Measurements from ENCODE around the gene TBC1D19. TPM values are rescaled to one million over a fixed set of nuclear protein-coding genes. Genes with fewer than 3 reads are reported as not detected.
"Not testable (repeated sequence)": the region's sequence is repeated elsewhere in the genome, so short reads cannot be mapped to it uniquely, and the experiment has no call there.

The TBC1D19 gene
- total RNA-seq, 4 donors from 2014 or later: 4.3 to 78.4 (median 6.2) TPM

DNA sequence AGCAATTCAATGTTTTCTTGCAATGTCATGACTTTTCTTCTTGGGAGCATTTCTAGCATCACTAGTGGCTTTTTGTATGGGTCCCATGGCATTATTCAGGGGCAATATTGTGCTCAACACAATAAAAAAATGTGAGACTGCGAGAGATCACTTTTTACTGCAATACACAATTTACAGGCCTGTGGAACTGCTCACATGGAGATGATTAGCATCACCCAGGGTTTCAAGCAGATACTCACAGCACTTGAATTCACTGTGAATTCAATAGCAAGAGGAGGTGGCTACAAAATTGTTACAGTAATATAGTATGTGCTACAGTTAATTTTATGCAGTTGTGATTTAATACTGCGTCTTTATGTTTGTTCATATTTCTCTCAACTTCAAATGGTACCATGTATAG, 50.4 kb downstream of the TBC1D19 start:
- Histone ChIP-seq H3K27me3 (no peaks in the 10 kb centered on the region), H3K36me3 (peaks cover 0 to 6% (median 0%) of the 10 kb centered on the region in 3 donors), H3K27ac (no peak overlapping the region), H3K4me1 (no peaks in the 10 kb centered on the region), H3K4me3 (no peak overlapping the region), H3K9me3 (no peaks in the 10 kb centered on the region)
- TF ChIP-seq, protein P1, sequence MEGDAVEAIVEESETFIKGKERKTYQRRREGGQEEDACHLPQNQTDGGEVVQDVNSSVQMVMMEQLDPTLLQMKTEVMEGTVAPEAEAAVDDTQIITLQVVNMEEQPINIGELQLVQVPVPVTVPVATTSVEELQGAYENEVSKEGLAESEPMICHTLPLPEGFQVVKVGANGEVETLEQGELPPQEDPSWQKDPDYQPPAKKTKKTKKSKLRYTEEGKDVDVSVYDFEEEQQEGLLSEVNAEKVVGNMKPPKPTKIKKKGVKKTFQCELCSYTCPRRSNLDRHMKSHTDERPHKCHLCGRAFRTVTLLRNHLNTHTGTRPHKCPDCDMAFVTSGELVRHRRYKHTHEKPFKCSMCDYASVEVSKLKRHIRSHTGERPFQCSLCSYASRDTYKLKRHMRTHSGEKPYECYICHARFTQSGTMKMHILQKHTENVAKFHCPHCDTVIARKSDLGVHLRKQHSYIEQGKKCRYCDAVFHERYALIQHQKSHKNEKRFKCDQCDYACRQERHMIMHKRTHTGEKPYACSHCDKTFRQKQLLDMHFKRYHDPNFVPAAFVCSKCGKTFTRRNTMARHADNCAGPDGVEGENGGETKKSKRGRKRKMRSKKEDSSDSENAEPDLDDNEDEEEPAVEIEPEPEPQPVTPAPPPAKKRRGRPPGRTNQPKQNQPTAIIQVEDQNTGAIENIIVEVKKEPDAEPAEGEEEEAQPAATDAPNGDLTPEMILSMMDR (IDR thresholded peaks at IDR 0.05): no peak
- no peak for TF ChIP-seq POLR2A (IDR thresholded peaks at IDR 0.05)
- no peak for DNase-seq

DNA sequence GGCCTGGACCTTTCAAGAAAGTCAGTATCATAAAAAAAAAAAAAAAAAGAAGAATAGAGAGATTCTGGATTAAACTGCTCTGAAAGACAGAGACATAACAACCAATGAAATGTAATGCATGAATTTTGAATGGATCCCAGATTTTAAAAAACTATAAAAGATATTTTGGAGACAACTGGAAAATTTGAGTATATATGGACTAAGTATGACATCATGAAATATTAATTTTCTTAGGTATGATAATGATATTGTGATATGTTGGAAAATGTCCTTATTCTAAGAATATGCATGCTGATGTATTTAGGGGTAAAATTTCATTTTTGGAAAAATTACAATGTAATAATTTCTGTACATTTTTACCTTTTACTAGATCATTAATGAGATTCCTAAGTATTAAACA, 52.6 kb downstream of the TBC1D19 start:
- Histone ChIP-seq H3K4me3 (no peak overlapping the region), H3K27me3 (no peaks in the 10 kb centered on the region), H3K9me3 (no peaks in the 10 kb centered on the region), H3K27ac (no peak overlapping the region), H3K4me1 (no peaks in the 10 kb centered on the region), H3K36me3 (peaks cover 0 to 6% (median 0%) of the 10 kb centered on the region in 3 donors)
- TF ChIP-seq, protein P1 (IDR thresholded peaks at IDR 0.05): no peak
- no peak for TF ChIP-seq POLR2A (IDR thresholded peaks at IDR 0.05)
- DNase-seq: no peak

DNA sequence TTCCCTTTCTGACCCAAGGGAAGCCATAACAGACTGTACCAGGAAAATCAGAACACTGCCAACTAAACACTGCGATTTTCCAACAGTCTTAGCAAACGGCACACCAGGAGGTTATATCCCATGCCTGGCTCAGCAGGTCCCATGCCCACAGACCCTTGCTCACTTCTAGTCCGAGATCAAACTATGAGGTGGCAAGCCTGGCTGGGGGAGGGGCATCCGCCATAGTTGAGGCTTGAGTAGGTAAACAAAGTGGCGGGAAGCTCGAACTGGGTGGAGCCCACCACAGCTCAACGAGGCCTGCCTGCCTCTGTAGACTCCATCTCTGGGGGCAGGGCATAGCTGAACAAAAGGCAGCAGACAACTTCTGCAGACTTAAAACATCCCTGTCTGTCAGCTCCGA, 56.8 kb downstream of the TBC1D19 start:
- H3K4me3 ChIP-seq, H3K27me3 ChIP-seq, H3K4me1 ChIP-seq, DNase-seq, H3K27ac ChIP-seq, H3K9me3 ChIP-seq, H3K36me3 ChIP-seq: not testable (repeated sequence)

DNA sequence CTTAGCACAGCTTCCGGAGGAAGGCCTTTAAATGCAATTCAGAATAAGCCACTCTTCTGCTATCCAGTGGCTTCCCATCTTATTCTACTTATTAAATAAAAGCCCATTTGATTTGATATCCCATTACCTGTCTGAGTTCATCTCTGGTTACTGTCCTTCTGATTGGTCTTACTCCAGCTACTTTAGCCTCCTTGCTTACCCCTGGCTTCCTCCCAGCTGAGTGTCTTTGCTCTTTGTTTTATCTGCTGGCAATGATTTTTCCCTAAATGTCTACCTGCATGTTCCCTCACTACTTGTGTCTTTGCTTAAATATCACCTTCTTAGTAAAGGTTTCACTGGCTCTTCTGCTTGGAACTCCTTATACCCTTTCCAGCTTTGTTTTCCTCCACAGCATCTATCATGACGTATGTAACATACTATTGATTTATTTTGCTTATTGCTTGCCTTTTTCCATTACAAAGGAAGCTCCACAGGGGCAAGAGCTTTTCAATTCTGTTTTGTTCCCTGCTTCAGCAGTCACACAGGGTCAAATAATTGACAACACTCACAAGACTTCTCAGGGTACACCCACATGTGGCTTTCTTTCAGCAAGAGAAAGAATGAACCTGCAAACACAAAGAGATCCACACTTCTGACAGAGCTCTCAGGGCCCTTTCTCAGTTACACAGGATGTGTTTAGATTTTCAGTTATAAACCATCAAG, 63.8 kb downstream of the TBC1D19 start:
- no peaks in the 10 kb centered on the region for H3K9me3 ChIP-seq

GRCh38 chr4:26648260-26648659, 64.4 kb downstream of the TBC1D19 start:
- H3K27me3 ChIP-seq: no peaks in the 10 kb centered on the region
- H3K27ac ChIP-seq: no peak overlapping the region
- DNase-seq: no peak
- no peak overlapping the region for H3K4me3 ChIP-seq
- no peaks in the 10 kb centered on the region for H3K9me3 ChIP-seq
- TF ChIP-seq, protein P1 (IDR thresholded peaks at IDR 0.05): no peak
- TF ChIP-seq POLR2A (IDR thresholded peaks at IDR 0.05): no peak
- H3K4me1 ChIP-seq: no peaks in the 10 kb centered on the region
- H3K36me3 ChIP-seq: no peaks in the 10 kb centered on the region

More for the DNA sequence above, 63.8 kb downstream of the TBC1D19 start:
- H3K27ac ChIP-seq: no peak overlapping the region
- H3K27me3 ChIP-seq: no peaks in the 10 kb centered on the region
- no peak for TF ChIP-seq POLR2A (IDR thresholded peaks at IDR 0.05)
- TF ChIP-seq, protein P1 (IDR thresholded peaks at IDR 0.05): no peak
- no peaks in the 10 kb centered on the region for H3K4me1 ChIP-seq
- H3K4me3 ChIP-seq: no peak overlapping the region
- H3K36me3 ChIP-seq: no peaks in the 10 kb centered on the region
- no peak for DNase-seq

DNA sequence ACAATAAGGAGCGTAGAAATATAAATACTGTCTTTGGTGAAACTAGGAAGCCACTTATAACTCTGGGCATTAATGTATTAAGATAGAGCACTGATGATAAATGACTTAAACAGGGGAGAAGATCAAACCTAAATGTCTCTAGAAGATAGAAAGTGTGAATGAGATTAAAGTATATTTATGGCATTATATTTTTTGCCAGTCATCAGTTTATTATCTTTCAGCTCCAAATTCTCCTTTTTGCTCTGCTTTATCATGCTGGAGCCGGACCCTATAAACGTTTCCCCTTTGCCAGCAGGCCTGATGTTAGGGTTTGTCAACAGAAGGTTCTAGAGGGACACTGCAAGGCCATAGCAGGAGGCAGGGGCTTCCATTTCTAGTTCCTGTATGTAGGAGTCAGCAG, 76.4 kb downstream of the TBC1D19 start:
- no peaks in the 10 kb centered on the region for H3K36me3 ChIP-seq
- H3K27ac ChIP-seq: no peak overlapping the region
- H3K9me3 ChIP-seq: no peaks in the 10 kb centered on the region
- H3K4me1 ChIP-seq: no peaks in the 10 kb centered on the region
- no peak overlapping the region for H3K4me3 ChIP-seq
- TF ChIP-seq, protein P1 (IDR thresholded peaks at IDR 0.05): no peak
- DNase-seq: no peak
- no peaks in the 10 kb centered on the region for H3K27me3 ChIP-seq
